ENCODE data around the gene DPH6.
"Not testable (repeated sequence)": the region's sequence is repeated elsewhere in the genome, so short reads cannot be mapped to it uniquely, and the experiment has no call there.

Gene DPH6

DNA sequence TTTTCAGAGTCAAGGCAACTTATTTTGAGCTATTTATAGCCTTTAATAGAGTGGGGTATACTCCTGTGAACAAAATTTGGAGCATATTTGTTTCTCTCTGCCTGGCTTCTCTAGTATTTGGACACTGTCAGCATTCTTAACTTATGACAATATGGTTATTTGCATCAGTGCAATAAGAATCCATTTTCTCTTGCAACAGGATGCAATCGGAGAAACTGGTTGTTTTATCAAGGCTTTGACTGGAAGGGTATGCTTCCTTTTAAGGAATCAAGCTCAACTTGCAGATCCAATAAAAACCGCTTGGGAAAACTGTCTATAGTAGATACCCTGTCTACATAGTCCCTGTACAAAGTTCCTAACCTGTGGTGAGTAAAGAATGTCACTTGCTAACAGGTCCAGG, 106.7 kb downstream of the DPH6 start:
- DNase-seq (ENCODE audit: low spot score) (no peak), FAIRE-seq (no peak)

DNA sequence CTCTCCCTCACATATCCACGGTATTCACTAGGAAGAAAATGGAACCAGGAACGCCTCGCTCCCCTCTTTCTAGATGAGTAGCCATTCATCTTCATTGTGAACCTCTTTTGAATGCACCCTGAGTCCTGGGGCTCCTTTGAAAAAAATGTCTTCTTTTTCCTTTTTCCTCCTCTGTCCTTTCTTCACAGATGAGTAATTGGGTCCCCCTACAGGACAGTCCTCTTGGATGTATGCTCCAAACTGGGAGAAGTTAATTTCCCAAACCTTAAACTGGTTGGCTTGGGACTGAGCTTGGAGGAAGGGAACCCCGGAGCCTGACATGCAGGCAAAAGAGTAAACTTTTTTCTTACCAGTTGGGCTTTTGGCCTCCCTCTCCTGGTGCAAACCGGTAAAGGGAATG, 108.8 kb downstream of the DPH6 start:
- FAIRE-seq (no peak), DNase-seq (ENCODE audit: low spot score) (no peak)

DNA sequence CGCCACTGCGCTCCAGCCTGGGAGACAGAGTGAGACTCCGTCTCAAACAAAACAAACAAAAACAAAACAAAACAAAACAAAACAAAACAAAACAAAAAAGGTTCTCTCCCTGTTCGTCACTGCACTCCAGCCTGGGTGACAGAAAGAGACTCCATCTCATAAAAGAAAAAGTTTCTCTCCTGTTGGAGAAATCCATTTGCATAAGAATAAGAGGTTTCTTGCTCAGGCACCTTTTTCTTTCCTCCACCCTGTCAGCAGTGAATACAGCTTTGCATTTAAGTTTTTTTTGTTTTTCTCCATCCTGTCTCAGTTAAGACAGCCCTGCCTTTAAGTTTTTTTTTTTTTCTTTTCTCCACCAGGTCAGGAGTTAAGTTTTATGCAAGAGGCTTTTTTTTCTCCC, 109.5 kb downstream of the DPH6 start:
- FAIRE-seq, result no peak
- DNase-seq (ENCODE audit: low spot score), result no peak

DNA sequence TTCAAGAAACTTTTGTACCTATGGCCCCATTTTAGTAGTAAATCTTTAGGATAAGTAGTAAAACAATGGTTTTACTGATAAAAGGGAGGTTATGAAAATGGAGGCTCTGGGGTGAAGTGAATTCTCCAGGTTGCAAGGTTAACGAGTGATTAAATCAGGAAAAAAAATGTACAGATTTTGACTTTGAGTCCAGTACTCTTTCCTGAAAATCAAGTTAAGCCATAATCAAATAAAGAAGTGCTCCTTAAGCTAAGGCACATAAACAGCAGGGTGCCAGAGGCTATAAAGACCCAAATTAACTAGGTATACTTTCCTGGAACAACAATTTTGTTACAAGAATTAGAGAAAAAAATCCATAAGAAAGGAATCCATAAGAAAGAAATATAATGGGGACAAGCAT, 114.7 kb downstream of the DPH6 start:
- no peak for DNase-seq (ENCODE audit: low spot score)
- no peak for FAIRE-seq

DNA sequence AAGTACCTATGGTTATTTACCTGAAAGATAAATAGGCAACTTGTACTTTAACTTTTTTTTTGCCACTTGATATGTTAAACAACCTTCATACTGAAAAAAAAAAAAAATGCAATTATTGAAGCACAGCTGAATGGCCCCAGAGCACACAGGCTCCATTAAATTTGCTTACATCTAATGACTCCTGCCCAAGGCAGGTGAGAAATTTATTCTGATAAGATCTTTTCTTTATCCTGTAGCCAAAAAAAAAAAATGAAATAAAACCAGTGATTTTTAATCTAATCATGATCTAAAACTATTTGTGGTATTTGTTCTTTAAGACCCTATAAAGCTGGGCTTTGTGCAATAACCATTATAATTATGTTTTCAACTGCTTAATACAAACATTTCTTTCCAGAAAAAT, 115.7 kb downstream of the DPH6 start:
- DNase-seq (ENCODE audit: low spot score), result no peak
- FAIRE-seq, result no peak

DNA sequence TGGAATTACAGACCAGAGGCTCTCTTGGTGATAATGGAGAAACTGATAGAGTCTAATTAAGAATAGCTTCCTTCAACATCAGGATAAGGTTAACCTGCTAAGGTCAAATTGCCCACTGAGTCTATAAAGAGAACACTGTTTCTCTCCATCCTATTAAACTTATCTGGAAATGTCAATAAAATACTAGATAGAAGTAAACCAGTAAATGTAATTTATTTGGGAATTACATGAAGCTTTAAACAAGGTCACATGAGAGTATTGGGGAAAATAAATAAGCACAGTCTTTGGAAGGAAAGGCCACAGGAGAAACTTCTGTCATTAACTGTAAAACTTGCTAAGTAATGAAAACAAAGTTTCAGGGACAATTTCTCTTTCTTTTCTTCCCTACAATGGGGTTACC, 118.5 kb downstream of the DPH6 start:
- FAIRE-seq (no peak), DNase-seq (ENCODE audit: low spot score) (no peak)

DNA sequence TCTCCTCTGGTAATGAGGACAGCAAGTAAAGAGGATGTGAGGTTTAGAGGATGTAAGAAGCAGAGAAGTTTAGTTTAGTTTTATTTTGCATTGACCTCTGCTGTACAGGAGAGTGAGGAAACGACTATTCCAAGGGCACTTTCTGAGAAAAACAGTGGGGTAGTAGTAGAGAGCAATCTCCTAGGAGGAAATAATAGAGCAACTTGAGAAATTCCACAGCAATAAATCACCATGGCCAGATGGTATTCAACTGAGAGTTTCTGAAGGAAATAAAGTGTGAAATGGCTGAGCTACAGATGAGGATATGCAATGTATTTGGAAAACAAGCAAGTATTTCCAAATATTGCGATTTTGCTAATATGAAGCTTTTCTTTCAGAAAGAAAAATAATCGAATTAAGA, 118.9 kb downstream of the DPH6 start:
- DNase-seq (ENCODE audit: low spot score) (peak; percentile 3), FAIRE-seq (no peak)

DNA sequence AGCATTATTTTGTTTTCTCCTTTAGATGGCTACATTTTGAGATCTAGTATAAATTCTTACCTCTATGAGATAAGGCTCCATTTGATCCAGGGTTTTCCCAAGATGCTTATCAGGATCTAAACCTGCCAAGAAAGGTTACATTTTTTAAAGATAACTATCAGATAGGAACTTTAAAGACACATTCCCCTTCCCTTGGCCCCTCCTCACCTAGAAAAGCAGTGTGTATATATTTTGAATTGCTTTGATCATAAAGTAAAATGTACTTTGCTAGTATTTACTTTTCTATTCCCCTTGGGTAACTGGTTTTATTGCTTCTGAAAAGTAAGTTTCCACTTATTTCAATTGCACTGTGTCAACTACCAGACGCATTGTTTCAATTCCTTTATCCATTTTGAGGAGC, 135.2 kb downstream of the DPH6 start:
- DNase-seq (ENCODE audit: low spot score) (no peak), FAIRE-seq (no peak)

DNA sequence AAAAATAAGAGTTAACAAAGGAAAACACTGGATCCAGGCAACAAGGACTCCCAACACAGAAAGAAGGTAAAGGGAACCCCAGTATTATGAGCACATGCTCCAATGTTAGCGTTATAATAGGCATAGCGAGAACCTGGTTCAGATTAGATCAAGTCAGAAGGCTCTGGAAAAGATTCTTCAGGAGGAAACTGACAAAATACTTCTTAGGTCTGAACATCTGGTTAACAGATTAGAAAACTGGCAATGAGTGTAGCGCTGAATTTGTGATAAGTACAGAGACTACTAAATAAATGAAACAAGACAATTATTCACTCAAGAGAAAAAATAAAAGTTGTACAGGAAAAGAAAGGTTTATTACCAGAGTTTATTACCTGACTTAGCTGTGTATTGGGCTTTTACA, 146.1 kb downstream of the DPH6 start:
- DNase-seq (ENCODE audit: low spot score) (no peak), FAIRE-seq (no peak)

DNA sequence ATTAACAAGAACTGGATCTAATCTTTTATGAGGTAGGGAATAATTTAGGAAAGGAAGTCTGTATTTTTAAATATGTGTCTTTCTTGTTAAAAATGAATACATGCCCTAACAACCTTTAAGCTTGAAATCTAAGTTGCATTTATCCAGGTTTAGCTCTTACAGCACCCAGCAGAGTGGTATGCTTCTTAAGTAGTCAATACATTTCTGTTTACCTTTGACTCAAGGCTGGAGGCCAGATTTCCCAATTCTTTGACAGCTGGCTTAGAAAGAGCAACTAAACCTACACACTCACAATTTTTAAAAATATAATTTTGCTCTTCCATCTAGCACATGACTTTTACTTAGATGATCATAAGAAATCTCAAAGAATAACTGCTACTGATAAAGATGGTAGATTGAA, 148.9 kb downstream of the DPH6 start:
- DNase-seq (ENCODE audit: low spot score), result no peak
- FAIRE-seq, result no peak

DNA sequence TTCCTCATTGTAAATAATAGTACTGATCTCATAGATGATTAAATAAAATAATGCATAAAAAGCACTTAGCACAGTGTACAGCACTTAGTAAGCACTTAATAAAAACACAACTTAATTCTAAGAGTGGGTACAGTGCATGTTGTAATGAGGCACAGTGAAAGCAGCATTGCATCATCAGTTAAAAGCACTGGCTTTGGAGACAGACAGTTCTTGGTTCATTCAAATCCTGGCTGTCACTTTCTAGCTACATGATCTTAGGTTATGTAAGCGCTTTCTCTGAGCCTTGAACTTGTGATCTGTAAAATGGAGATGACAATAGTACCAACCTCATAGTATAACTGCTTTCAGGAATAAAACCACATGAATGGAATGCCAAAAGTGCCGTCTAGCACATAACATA, 151.5 kb downstream of the DPH6 start:
- no peak for DNase-seq (ENCODE audit: low spot score)
- no peak for FAIRE-seq

DNA sequence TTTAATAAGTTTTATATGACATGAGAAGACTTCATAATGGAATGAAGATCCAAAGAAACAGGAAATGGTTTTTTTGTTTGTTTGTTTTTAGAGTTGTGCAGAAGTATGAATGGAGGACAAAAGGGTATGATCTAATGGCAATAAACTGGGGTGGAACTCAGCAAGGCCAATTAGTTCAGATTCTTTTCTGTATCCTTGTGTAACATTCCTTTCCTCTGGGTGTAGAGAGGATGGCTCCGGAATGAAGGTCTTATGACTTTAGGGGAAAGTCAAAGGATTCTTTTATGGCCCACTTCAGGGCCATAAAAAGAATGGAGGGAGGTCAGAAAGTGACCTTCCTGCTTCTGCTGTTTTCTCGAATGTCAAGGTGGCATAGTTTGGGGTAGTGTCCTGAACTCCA, 152.6 kb downstream of the DPH6 start:
- no peak for DNase-seq (ENCODE audit: low spot score)
- no peak for FAIRE-seq

DNA sequence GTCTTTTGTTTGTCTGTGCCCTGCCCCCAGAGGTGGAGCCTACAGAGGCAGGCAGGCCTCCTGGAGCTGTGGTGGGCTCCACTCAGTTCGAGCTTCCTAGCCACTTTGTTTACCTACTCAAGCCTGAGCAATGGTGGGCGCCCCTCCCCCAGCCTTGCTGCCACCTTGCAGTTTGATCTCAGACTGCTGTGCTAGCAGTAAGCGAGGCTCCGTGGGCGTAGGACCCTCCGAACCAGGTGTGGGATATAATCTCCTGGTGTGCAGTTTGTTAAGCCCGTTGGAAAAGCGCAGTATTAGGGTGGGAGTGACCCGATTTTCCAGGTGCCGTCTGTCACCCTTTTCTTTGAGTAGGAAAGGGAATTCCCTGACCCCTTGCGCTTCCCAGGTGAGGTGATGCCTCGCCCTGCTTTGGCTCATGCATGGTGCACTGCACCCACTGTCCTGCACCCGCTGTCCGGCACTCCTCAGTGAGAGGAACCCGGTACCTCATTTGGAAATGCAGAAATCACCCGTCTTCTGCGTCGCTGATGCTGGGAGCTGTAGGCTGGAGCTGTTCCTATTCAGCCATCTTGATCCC, 154.5 kb downstream of the DPH6 start:
- FAIRE-seq; DNase-seq (ENCODE audit: low spot score): not testable (repeated sequence)

DNA sequence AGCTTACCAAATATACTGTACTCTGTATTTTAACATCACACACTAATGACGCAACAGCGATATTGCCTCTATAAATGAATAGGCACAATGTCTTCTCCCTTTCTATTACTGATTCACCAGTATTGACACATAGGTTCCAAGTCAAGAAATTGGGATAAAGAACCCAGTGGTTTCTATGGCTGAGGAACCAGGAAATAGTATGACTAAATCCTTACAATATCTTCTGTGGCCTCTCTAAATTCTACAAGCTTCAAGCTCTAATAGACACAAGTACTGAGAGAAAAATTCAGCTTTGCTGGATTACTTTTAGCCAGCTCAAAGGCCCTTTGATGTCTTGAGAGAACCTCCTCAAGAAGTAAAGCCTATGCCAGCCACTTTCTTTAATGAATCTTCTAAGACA, 162.5 kb downstream of the DPH6 start:
- no peak for FAIRE-seq
- DNase-seq (ENCODE audit: low spot score), result no peak

DNA sequence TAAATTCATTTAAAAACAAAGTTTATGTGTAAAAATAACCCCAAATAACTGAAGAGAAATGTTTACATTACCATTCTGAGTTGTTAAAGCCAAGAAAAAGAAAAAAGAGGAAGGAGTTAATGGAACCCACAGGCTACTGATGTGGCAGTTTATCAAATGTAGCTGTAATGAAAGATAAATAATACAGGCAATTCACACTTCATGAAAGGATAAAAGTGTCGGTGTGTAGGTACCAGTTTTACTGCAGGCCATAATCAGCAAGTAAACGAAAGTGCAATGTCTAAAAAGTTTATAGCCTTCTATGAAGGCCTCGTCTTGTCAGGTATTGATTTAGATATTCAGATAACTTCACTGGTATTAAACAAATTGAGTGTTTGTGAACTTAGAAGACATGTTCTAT, 164.6 kb downstream of the DPH6 start:
- no peak for FAIRE-seq
- DNase-seq (ENCODE audit: low spot score), result no peak

DNA sequence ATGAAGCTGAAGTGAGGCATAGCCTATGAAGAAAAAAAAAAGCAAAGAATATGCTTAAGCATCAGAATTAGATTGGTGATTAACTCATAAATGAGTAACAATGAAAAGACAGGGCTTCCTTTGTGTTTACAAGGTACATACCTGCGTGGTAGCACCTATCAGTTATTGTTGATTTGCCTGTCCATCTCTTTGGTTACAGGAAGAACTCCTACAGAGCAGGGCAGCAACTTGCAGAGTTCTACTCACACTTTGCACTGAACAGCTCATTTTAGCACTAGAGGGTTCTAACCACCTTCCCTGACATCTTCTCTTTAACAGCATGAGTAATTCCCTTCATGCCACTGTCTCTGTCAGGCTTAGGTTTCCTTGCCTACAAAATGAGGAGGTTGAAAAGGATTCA, 166.0 kb downstream of the DPH6 start:
- FAIRE-seq (no peak), DNase-seq (ENCODE audit: low spot score) (no peak)

DNA sequence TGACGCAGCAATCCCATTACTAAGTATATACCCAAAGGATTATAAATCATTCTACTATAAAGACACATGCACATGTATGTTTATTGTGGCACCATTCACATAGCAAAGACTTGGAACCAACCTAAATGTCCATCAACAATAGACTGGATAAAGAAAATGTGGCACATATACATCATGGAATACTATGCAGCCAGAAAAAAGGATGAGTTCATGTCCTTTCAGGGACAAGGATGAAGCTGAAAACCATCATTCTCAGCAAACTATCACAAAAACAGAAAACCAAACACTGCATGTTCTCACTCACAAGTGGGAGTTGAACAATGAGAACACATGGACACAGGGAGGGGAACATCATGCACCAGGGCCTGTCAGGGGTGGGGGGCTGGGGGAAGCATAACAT, 167.5 kb downstream of the DPH6 start:
- FAIRE-seq; DNase-seq (ENCODE audit: low spot score): not testable (repeated sequence)

DNA sequence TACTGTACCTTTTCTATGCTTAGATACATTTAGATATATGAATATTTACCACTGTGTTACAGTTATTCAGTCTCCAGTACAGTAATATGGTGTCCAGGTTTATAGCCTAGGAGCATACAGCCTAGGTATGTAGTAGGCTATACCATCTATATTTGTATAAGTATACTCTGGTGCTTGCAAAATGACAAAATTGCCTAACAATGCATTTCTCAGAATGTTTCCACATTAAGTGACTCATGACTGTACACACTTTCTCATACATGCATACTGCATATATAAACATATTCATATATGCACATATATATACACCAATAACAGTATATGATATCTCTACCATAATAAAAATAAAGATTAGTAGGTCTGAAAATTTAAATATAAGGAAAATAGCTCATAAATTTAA, 169.3 kb downstream of the DPH6 start:
- FAIRE-seq (no peak), DNase-seq (ENCODE audit: low spot score) (no peak)

DNA sequence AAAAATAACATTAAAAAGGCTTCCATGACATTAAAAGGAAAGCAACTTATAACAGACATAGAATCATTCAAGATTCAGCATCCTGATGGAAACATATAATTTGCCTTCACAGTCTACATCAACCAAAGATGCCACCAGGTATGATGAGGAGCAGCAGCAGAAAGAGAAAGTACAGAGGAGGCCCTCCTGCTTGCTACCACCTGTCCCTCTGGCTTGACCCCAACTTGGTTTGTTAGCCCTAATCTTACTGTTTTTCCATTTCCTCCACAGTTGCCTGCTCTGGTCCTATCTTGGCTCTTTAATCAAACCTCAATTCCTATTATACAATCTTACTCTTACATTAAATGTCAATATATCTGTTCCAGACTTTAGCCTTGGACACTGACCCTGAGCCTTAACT, 171.3 kb downstream of the DPH6 start:
- DNase-seq (ENCODE audit: low spot score) (no peak), FAIRE-seq (no peak)

DNA sequence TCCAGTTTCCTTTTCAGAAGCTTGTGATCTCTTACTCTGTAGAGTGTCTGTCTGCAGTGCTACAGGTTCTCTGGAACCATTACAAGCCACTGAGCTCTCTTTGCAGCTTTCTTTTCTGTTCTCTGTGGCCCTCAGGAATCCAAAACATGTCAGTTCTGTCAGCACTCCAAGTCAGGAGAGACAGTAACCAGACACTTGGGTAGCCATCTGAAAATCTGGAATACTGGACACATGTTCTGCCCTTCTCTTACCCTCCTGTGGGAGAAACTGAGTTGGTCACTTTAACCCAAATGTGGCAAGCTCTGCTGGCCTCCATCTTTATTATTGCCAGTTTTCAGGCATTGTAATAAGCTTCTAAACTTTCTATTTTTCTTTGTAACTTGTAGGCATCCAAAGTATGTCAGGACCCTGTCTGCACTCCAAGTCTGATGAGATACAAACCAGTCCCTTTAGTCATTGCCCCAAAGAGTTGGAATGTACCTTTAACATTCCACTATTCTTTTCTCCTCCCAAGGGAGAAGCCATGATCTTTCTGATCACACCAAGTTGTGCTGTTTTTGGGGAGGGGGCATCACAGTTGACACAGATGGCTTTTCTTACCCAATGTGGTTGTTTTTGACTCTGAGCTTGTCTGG, 183.7 kb downstream of the DPH6 start:
- DNase-seq (ENCODE audit: low spot score), result no peak
- FAIRE-seq, result no peak

DNA sequence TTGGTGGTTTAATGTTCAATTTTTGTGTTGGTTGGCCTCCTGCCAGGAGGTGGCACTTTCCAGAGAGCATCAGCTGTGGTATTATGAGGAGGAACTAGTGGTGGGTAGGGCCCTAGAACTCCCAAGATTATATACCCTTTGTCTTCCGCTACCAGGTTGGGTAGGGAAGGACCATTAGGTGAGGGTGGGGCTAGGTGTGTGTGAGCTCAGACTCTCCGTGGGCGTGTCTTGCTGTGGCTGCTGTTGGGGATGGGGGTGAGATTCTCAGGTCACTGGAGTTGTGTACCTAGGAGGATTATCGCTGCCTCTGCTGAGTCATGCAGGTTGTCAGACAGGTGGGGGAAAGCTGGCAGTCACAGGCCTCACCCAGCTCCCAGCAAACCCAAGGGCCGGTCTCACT, 187.1 kb downstream of the DPH6 start:
- FAIRE-seq (no peak), DNase-seq (ENCODE audit: low spot score) (no peak)

DNA sequence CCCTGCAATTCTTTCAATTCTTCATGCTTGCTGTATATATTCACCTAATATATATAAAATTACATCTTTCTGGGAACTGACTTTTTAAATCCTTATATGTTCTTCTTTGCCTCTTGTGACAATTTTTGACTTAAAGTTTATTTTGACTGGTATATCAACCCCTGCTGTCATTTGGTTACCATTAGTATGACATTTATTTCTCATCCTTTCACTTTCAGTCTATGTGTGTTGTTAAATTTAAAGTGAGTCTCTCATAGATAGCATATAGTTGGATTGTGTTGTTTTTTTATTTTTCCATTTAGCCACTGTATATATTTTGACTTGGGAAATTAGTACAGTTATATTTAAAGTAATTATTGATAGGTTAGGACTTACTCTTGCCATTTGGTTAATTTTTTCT, 194.9 kb downstream of the DPH6 start:
- DNase-seq (ENCODE audit: low spot score) (no peak), FAIRE-seq (no peak)

DNA sequence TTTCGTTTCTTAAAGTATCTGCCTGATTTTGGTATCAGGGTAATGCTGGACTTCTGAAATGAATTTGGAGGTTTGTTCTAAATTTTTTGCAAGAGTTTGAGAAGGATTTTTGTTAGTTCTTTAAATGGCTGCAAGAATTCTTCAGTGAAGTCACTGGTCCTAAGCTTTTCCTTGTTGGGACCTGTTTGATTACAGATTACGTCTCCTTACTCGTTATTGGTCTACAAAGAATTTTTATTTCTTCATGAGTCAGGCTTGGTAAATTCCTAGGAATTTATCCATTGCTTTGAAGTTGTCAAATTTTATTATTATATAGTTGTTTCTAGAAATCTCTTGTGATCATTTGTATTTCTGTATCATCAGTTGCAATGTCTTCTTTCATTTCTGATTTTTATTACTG, 196.0 kb downstream of the DPH6 start:
- FAIRE-seq, result no peak
- no peak for DNase-seq (ENCODE audit: low spot score)

DNA sequence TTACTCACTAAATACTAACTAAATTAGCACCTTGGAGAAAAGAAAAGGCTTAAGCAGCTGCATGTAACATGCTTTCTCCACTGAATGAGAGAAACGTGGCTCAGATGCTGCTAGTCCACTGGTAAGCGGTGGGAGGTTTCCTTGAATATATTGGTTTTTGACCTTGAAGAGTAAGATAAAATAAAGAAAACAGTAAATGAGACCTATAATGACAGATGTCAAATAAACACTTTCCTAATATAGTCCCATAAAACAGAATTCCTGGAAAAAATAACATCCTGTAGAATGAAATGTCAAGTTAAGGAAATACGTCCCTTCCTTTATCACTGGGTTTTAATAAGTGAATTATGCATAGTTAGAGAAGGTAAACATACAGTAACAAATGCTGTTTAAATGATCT, 215.0 kb downstream of the DPH6 start:
- FAIRE-seq (no peak), DNase-seq (ENCODE audit: low spot score) (no peak)
